ENCODE results near the gene ZNF846.
"Not testable (repeated sequence)": the region's sequence is repeated elsewhere in the genome, so short reads cannot be mapped to it uniquely, and the experiment has no call there.

ZNF846 gene

DNA sequence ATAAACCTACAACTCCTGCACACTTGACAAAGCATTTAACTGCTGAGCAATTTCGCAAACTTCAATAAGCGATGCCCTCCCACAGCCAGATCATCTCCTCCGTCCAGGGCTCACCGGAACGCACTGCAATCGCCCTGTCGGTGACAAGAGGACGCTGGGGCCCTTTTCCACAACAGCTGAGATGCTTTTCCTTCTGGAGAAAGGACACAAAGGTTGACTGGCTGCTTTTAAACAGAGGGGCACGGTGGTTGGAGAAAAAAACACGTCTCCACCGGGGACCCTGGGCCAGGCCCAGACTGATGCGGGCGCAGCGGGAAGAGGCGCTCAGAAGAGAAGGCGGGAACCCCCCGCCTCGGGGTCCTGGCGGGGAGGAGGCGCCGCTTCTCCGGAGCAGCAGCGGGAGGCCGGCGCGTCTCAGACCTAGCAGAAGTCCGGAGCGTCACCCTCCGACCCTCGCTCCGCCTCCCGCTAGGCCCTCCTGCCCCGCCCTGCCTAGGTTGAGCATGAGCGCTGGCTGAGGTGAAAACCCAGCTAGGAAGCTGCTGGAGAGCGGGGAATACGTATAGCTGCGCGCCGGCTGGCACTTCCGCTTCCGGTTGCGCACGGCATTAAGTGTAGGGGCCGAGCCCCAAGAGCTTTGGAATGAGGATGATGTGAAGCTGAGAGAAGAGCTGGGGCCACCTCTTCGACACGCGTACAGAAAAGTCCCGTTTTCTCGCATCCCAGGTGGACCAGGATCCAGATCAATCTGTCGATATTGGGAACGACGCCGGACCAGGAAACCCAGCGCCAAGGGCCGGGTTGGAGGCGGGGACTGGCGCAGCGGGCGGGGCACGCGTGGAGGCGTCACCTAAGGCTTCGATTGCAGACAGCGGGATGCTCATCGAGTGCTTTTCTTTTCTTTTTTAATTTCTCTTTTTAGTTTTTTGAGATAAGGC lies at the start of gene ZNF846:
Gene ZNF846, minus strand, starts transcription at position 564 of the 938 bp plus-strand sequence. CDS start 3,788 bp downstream, outside the sequence.
- H3K4me3 ChIP-seq (ENCODE audit: low read depth, low read length): peak within 1 kb of the TSS; percentile 80

GRCh38 chr19:9818175-9818733 lies 49.7 kb upstream of the ZNF846 start:
- peak overlapping the region; percentile 96 for H3K4me3 ChIP-seq (ENCODE audit: low read depth, low read length)

GRCh38 chr19:9811139-9811538 lies 42.6 kb upstream of the ZNF846 start:
- H3K4me3 ChIP-seq (ENCODE audit: low read depth, low read length): no peak overlapping the region

GRCh38 chr19:9808855-9809824 lies 40.6 kb upstream of the ZNF846 start:
- H3K4me3 ChIP-seq (ENCODE audit: low read depth, low read length): no peak overlapping the region

- H3K4me3 ChIP-seq (ENCODE audit: low read depth, low read length): no peak overlapping the region
Observed at GRCh38 chr19:9806803-9807202, 38.3 kb upstream of the ZNF846 start.

DNA sequence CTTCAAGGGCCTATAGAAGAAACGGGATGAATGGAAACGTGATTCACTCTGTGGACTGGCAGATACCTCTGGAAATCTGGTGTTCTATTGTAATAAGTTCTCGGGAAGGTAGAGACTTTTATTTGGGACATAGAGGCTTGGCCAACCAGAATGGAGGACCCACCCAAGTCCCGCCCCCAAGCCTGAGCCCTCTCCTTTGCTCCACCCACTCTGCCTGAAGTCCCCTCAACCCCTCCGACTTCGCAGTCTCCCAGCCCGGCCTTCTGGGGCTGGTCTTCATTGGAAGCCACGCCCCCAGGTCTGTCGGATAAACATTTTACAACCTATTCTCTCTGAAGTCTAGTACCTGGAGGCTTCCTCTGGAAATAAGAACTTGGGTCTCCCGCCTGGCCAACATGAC lies 33.4 kb upstream of the ZNF846 start:
- no peak overlapping the region for H3K4me3 ChIP-seq (ENCODE audit: low read depth, low read length)

DNA sequence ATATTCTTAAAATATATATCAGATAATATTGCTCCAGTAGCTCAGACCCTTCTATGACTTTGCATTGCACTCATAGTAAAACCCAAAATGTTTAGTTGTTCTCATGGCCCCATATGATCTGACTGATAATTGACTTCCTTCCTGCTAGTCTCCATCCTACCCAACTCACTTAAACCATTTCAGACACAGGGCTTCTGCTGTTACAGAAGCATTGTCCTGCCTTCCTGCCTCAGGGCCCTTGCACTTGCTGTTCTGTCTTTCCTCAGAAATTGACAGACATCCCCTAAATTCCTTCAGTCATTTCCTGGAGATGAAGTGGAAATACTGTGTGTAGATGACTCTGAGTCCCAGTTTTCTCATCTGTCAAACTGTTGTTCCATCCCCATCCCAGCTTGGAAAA lies 30.6 kb upstream of the ZNF846 start:
- H3K4me3 ChIP-seq (ENCODE audit: low read depth, low read length): no peak overlapping the region

- no peak overlapping the region for H3K4me3 ChIP-seq (ENCODE audit: low read depth, low read length)
Observed at GRCh38 chr19:9797871-9798270, 29.3 kb upstream of the ZNF846 start.

DNA sequence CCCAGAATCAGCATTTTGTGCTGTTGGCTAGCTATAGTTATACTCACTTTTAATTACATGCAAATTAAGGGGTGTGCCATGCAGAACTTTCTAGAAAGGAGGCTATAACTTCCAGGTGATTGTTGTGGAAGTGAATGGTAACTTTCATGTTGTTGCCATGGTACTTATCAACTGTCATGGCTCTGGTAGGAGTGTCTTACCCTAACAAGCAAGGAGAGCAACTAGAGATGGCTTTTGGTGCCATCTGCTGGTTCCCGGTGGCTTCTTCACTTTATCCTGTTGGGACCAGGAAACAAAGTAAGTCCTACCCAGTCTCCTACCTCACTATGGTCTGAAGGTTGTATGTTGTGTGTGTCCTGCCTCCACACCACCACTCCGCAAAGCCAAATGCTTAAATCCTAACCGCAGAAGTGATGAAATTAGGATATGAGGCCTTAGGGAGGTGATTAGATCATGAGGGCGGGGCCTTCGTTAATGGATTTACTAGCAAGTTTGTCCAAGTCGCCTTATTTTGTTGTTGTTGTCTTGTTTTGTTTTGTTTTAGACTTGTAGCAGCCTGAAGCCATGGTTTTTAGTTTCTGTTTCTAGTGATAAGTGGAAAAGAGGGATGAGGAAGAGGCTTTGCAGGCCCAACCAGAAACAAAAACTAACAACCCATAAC lies 27.7 kb upstream of the ZNF846 start:
- H3K4me3 ChIP-seq (ENCODE audit: low read depth, low read length): no peak overlapping the region

DNA sequence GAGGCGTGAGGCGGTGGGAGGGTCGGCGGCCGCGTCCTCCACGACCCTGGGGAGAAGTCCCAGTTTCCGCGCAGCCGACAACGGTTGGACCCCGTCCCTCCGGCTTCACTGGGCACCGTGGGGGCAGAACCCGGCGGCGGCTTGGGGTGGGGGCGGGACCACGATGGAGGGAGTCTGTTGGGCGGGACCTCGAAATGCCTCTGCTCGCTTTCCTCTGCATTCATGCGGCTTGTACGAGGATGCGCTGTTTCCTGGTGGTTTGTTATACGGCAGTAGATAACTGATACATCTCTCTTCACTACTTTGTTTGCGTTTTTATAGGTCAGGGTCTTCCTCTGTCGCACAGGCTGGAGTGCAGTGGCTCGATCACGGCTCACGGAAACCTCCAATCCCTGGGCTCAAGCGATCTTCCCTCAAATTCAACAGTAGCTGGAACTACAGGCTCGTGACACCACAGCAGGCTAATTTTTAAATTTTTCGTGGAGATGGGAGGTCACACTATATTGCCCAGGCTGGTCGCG lies 24.6 kb upstream of the ZNF846 start:
- peak overlapping the region; percentile 50 for H3K4me3 ChIP-seq (ENCODE audit: low read depth, low read length)

GRCh38 chr19:9792206-9793070 lies 23.9 kb upstream of the ZNF846 start:
- peak overlapping the region; percentile 50 for H3K4me3 ChIP-seq (ENCODE audit: low read depth, low read length)

- H3K4me3 ChIP-seq (ENCODE audit: low read depth, low read length): no peak overlapping the region
Observed at GRCh38 chr19:9791552-9792205, 23.1 kb upstream of the ZNF846 start.

- H3K4me3 ChIP-seq (ENCODE audit: low read depth, low read length): not testable (repeated sequence)
Observed at GRCh38 chr19:9791073-9791367, 22.5 kb upstream of the ZNF846 start.

DNA sequence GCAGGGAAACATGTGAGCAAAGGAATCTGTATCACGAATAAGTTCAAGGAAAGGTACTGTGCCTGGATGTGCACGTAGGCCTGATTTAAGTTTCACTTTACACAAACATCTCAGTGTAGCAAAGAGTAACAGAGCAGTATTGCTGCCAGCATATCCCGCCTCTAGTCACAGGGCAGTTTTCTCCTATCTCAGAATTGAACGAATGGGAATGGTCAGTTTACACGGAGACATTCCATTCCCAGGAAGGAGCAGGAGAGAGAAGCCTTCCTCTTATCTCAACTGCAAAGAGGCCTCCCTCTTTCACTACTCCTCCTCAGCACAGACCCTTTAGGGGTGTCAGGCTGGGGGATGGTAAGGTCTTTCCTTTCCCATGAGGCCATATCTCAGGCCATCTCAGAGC lies 21.0 kb upstream of the ZNF846 start:
- not testable (repeated sequence) for H3K4me3 ChIP-seq (ENCODE audit: low read depth, low read length)

- no peak overlapping the region for H3K4me3 ChIP-seq (ENCODE audit: low read depth, low read length)
Observed at GRCh38 chr19:9789066-9789465, 20.5 kb upstream of the ZNF846 start.

DNA sequence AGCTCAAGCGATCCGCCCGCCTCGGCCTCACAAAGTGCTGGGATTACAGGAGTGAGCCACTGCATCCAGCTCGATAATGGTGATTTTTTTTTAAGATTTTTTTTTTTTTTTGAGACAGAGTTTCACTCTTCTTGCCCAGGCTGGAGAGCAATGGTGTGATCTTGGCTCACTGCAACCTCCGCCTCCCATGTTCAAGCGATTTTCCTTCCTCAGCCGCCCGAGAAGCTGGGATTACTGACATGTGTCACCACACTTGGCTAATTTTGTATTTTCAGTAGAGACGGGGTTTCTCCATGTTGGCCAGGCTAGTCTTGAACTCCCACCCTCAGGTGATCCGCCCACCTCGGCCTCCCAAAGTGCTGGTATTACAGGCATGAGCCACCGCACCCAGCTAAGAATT lies 20.1 kb upstream of the ZNF846 start:
- H3K4me3 ChIP-seq (ENCODE audit: low read depth, low read length): not testable (repeated sequence)

DNA sequence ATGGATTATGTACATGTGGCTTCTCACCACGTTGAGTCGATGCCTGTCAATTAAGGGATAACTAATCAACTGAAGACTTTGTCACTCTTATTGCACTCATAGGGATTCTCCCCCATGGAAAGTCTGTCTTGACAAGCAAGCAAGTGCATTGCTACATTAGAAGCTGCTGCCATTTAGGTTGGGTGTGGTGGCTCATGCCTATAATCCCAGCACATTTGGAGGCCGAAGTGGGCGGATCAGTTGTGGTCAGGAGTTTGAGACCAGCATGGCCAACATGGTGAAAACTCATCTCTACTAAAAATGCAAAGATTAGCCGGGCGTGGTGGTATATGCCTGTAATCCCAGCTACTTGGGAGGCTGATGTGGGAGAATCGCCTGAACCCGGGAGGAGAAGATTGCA lies 18.3 kb upstream of the ZNF846 start:
- H3K4me3 ChIP-seq (ENCODE audit: low read depth, low read length): no peak overlapping the region

GRCh38 chr19:9786342-9786741 lies 17.8 kb upstream of the ZNF846 start:
- H3K4me3 ChIP-seq (ENCODE audit: low read depth, low read length): peak overlapping the region; percentile 52
